Activated CD8-positive, alpha-beta memory T cell treated with anti-CD3 and anti-CD28 coated beads, Interleukin-2, amount 10 ng/mL, durations not matched to agents 7 days and 5 days (primary cell): ENCODE data around the gene C3orf70. TPM values are rescaled to one million over a fixed set of nuclear protein-coding genes. Genes with fewer than 3 reads are reported as not detected.
"Not testable (repeated sequence)": the region's sequence is repeated elsewhere in the genome, so short reads cannot be mapped to it uniquely, and the experiment has no call there.

Experiments used
- ATAC-seq: fragments of 150-1000 bp; cut with Tn5 transposase; one replicate; pipeline ENCODE4 v1.10.0; 2021; ENCODE audit warnings: moderate library complexity
- CTCF ChIA-PET: fragments of 350-600 bp; sonication (Branson Sonifier 250); formaldehyde crosslinking; loops from one replicate; lab custom pipeline; 2021; ENCODE audit warnings: antibody characterized with exemption; lab: Charles Lee
- DNase-seq: peaks from one replicate; pipeline ENCODE4 v3.0.0-alpha.2; 2020
- H3K27ac Mint-ChIP-seq: one replicate; pipeline ENCODE4 v1.8.0; 2021; ENCODE audit warnings: mild to moderate bottlenecking, mixed read lengths
- H3K27me3 Mint-ChIP-seq: one replicate; pipeline ENCODE4 v1.8.0; 2021; ENCODE audit warnings: mixed read lengths
- H3K36me3 Mint-ChIP-seq: one replicate; pipeline ENCODE4 v1.8.0; 2021; ENCODE audit warnings: mild to moderate bottlenecking, mixed read lengths
- H3K4me1 Mint-ChIP-seq: one replicate; pipeline ENCODE4 v1.8.0; 2021; ENCODE audit warnings: mixed read lengths
- H3K4me3 Mint-ChIP-seq: one replicate; pipeline ENCODE4 v1.8.0; 2021; ENCODE audit warnings: mild to moderate bottlenecking, moderate library complexity, mixed read lengths
- H3K9me3 Mint-ChIP-seq: one replicate; pipeline ENCODE4 v1.8.0; 2022; ENCODE audit warnings: low read depth, mixed read lengths
- total RNA-seq, 2 experiments: library from RNA; stranded (reverse); gene quantifications; one replicate each; pipeline ENCODE4 v1.2.3, GENCODE V29; 2021

C3orf70 gene
- total RNA-seq, 2 experiments from 2014 or later = 0.07 TPM; not detected in 1

- CTCF ChIA-PET = no interaction called here
- ATAC-seq (no peak), DNase-seq (no peak)
- Mint-ChIP-seq H3K4me3 (no peak overlapping the region), H3K4me1 (no peaks in the 10 kb centered on the region), H3K9me3 (no peaks in the 10 kb centered on the region), H3K27ac (no peak overlapping the region), H3K36me3 (no peaks in the 10 kb centered on the region), H3K27me3 (peaks cover 46% of the 10 kb centered on the region)
These were observed 18.4 kb downstream of the C3orf70 start for GRCh38 chr3:185134509-185134908.

GRCh38 chr3:185131602-185132256, 21.1 kb downstream of the C3orf70 start:
- Mint-ChIP-seq H3K4me3 (no peak overlapping the region), H3K36me3 (no peaks in the 10 kb centered on the region), H3K27ac (no peak overlapping the region), H3K4me1 (no peaks in the 10 kb centered on the region), H3K27me3 (peaks cover 48% of the 10 kb centered on the region), H3K9me3 (no peaks in the 10 kb centered on the region)
- CTCF ChIA-PET = no interaction called here
- ATAC-seq = no peak
- no peak for DNase-seq

- H3K27me3 Mint-ChIP-seq = peaks cover 47% of the 10 kb centered on the region
- no peaks in the 10 kb centered on the region for H3K9me3 Mint-ChIP-seq
- H3K4me1 Mint-ChIP-seq = no peaks in the 10 kb centered on the region
- no peak for DNase-seq
- H3K4me3 Mint-ChIP-seq = no peak overlapping the region
- no peak for ATAC-seq
- CTCF ChIA-PET = no interaction called here
- no peaks in the 10 kb centered on the region for H3K36me3 Mint-ChIP-seq
- no peak overlapping the region for H3K27ac Mint-ChIP-seq
These were observed 23.8 kb downstream of the C3orf70 start for GRCh38 chr3:185129083-185129482.

DNA sequence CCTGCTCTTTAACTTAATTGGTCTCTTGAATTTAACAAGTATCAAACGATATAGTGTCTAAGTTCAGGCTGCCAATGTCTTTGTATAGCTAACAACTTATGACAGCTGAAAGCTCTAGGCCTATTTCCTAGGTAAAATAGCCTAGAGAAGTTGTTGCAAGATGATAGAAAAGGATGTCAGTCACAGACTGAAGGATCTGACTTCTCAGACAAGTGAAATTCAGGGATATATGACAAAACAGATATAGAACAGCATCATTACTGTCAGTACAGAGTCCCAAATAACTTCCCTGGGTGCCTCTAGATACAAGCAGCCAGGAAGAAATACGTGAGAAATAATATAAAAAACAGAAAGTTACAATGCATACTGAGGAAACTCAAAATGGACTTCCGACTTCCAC, 26.7 kb downstream of the C3orf70 start:
- Mint-ChIP-seq H3K36me3 (no peaks in the 10 kb centered on the region), H3K4me1 (no peaks in the 10 kb centered on the region), H3K9me3 (no peaks in the 10 kb centered on the region), H3K4me3 (no peak overlapping the region), H3K27me3 (peaks cover 34% of the 10 kb centered on the region), H3K27ac (no peak overlapping the region)
- no peak for DNase-seq
- CTCF ChIA-PET = no interaction called here
- ATAC-seq = no peak

DNA sequence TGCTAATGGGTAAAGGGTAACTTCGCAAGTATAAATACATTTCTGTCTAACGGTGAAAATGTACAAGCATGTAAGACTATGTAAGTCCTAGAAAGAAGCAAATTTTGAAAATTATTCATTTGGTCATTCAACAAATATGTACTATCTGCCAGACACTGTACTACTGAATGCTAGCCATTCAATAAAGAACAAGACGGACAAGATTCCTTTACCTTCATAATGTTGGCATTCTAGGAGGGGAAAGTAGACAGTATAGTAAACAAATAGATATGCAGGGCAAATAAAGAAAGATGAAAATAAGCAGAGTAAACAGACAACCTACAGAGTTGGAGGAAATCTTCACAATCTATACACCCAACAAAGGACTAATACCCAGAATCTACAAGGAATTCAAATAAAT, 32.7 kb downstream of the C3orf70 start:
- ATAC-seq (no peak), DNase-seq (no peak)
- H3K4me3 Mint-ChIP-seq = no peak overlapping the region
- H3K4me1 Mint-ChIP-seq = no peaks in the 10 kb centered on the region
- no peak overlapping the region for H3K27ac Mint-ChIP-seq
- no peaks in the 10 kb centered on the region for H3K9me3 Mint-ChIP-seq
- CTCF ChIA-PET = no interaction called here
- H3K36me3 Mint-ChIP-seq = no peaks in the 10 kb centered on the region
- peaks cover 43% of the 10 kb centered on the region for H3K27me3 Mint-ChIP-seq

GRCh38 chr3:185115371-185115770, 37.5 kb downstream of the C3orf70 start:
- CTCF ChIA-PET = no interaction called here
- H3K36me3 Mint-ChIP-seq = no peaks in the 10 kb centered on the region

DNA sequence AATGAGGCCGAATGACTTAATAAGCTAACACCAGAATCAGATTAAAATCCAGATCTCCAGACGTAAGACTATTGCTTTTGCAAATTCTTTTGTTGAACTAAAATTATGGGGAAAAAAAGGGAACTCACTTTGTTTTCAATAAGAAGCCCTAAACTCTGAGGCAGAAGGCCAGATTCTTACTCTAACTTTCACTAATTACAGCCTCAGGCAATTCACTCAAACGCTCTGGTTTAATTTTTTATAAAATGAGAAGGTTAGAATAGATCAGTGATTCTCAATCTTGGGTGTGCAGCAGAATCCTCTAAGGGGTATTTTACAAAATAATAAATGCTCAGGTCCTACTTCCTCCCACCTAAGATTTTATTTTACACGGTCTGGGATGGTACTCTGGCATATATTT, 38.1 kb downstream of the C3orf70 start:
- H3K4me1 Mint-ChIP-seq = no peaks in the 10 kb centered on the region
- no peak overlapping the region for H3K27ac Mint-ChIP-seq
- CTCF ChIA-PET = no interaction called here
- no peaks in the 10 kb centered on the region for H3K9me3 Mint-ChIP-seq
- no peaks in the 10 kb centered on the region for H3K36me3 Mint-ChIP-seq
- H3K4me3 Mint-ChIP-seq = no peak overlapping the region
- peaks cover 45% of the 10 kb centered on the region for H3K27me3 Mint-ChIP-seq
- DNase-seq (no peak), ATAC-seq (no peak)

More at GRCh38 chr3:185115371-185115770, 37.5 kb downstream of the C3orf70 start:
- ATAC-seq (no peak), DNase-seq (no peak)
- no peaks in the 10 kb centered on the region for H3K9me3 Mint-ChIP-seq
- peaks cover 44% of the 10 kb centered on the region for H3K27me3 Mint-ChIP-seq
- H3K4me1 Mint-ChIP-seq = no peaks in the 10 kb centered on the region
- no peak overlapping the region for H3K27ac Mint-ChIP-seq
- H3K4me3 Mint-ChIP-seq = no peak overlapping the region

DNA sequence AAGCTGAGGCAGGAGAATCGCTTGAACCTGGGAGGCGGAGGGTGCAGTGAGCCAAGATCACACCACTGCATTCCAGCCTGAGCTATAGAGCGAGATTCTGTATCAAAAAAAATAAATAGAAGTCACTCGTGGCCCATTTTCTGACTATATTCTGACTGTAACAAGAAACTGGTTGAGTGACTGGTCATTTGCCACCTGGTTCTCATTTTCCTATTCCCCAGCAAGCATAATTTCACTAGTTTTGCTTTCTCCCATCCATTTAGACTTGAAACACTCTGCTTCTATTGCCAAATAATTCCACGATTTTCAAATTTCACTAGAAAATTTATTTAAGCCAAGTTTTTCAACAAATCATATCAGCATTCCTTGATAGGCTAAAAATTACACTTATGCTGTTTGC, 40.7 kb downstream of the C3orf70 start:
- Mint-ChIP-seq H3K9me3 (no peaks in the 10 kb centered on the region), H3K36me3 (no peaks in the 10 kb centered on the region), H3K4me1 (no peaks in the 10 kb centered on the region), H3K27ac (no peak overlapping the region), H3K27me3 (peaks cover 37% of the 10 kb centered on the region), H3K4me3 (no peak overlapping the region)
- ATAC-seq = no peak
- no peak for DNase-seq
- CTCF ChIA-PET = no interaction called here

DNA sequence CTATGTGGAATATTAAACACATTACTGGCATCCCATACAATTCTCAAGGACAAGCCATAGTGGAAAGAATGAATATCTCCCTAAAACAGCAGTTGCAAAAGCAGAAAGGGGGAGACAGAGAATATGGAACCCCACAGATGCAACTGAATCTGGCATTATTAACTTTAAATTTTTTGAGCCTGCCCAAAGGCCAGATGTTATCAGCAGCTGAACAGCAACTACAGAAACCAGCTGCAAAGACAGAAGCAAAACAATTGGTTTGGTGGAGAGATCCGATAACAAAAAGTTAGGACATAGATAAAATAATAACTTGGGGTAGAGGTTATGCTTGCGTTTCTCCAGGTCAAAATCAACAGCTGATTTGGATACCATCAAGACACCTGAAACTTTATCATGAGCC, 43.8 kb downstream of the C3orf70 start:
- H3K4me3 Mint-ChIP-seq, CTCF ChIA-PET, H3K9me3 Mint-ChIP-seq, H3K27ac Mint-ChIP-seq, H3K4me1 Mint-ChIP-seq, ATAC-seq, DNase-seq, H3K36me3 Mint-ChIP-seq: not testable (repeated sequence)
- H3K27me3 Mint-ChIP-seq = peaks cover 30% of the 10 kb centered on the region

- H3K9me3 Mint-ChIP-seq, H3K27ac Mint-ChIP-seq, H3K4me1 Mint-ChIP-seq, H3K36me3 Mint-ChIP-seq, CTCF ChIA-PET, H3K4me3 Mint-ChIP-seq, DNase-seq, ATAC-seq: not testable (repeated sequence)
- H3K27me3 Mint-ChIP-seq = peaks cover 24% of the 10 kb centered on the region
These were observed 46.5 kb downstream of the C3orf70 start for GRCh38 chr3:185106256-185106890.

GRCh38 chr3:185103359-185104127, 49.3 kb downstream of the C3orf70 start:
- no peak for DNase-seq
- Mint-ChIP-seq H3K4me3 (no peak overlapping the region), H3K27ac (no peak overlapping the region), H3K4me1 (no peaks in the 10 kb centered on the region), H3K27me3 (peaks cover 26% of the 10 kb centered on the region), H3K36me3 (no peaks in the 10 kb centered on the region), H3K9me3 (no peaks in the 10 kb centered on the region)
- no peak for ATAC-seq
- CTCF ChIA-PET = no interaction called here

GRCh38 chr3:185094697-185095096, 58.2 kb downstream of the C3orf70 start:
- H3K9me3 Mint-ChIP-seq = no peaks in the 10 kb centered on the region
- no peaks in the 10 kb centered on the region for H3K36me3 Mint-ChIP-seq
- H3K27me3 Mint-ChIP-seq = peaks cover 21% of the 10 kb centered on the region
- no peak for ATAC-seq
- no peak overlapping the region for H3K4me3 Mint-ChIP-seq
- no peak overlapping the region for H3K27ac Mint-ChIP-seq
- no peaks in the 10 kb centered on the region for H3K4me1 Mint-ChIP-seq
- no peak for DNase-seq
- CTCF ChIA-PET = no interaction called here

GRCh38 chr3:185093116-185093515, 59.7 kb downstream of the C3orf70 start:
- H3K4me3 Mint-ChIP-seq = no peak overlapping the region
- H3K27ac Mint-ChIP-seq = no peak overlapping the region
- no peaks in the 10 kb centered on the region for H3K9me3 Mint-ChIP-seq
- ATAC-seq (no peak), DNase-seq (no peak)
- no peaks in the 10 kb centered on the region for H3K4me1 Mint-ChIP-seq
- H3K36me3 Mint-ChIP-seq = no peaks in the 10 kb centered on the region
- peaks cover 12% of the 10 kb centered on the region for H3K27me3 Mint-ChIP-seq
- CTCF ChIA-PET = interaction anchor here (0.7 kb wide), 1 partner anchor 25 kb away, joined by 3 read pairs; no protein-coding TSS in a partner anchor

DNA sequence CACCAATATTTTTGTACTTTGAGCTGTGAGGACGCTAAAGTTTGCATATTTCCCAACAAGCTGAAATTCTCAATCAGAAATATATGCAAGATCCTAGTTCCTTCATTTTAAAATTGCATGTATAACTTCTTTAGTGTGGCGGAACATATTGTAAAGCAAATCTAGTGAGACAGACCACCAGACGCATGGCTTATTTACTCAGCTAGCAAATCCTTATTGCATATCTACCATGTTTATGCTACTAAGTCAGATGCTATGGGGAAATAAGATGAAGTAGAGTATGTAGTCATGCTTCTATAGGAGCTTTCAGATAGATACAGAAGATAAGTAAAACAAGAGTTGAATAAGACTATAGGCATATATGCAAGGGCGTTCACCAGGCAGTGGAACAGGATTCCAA, 62.0 kb downstream of the C3orf70 start:
- H3K27me3 Mint-ChIP-seq = peaks cover 14% of the 10 kb centered on the region
- H3K36me3 Mint-ChIP-seq = no peaks in the 10 kb centered on the region
- H3K27ac Mint-ChIP-seq = no peak overlapping the region
- DNase-seq = no peak
- H3K4me1 Mint-ChIP-seq = no peaks in the 10 kb centered on the region
- no peak for ATAC-seq
- no peaks in the 10 kb centered on the region for H3K9me3 Mint-ChIP-seq
- H3K4me3 Mint-ChIP-seq = no peak overlapping the region
- CTCF ChIA-PET = no interaction called here
